SW 1271 (cell line): ENCODE data around the gene ABCA9.
"Not testable (repeated sequence)": the region's sequence is repeated elsewhere in the genome, so short reads cannot be mapped to it uniquely, and the experiment has no call there.

Experiments
- DNase-seq, 2 experiments: peaks; one replicate each; lab custom pipeline; 2025; lab: John Stamatoyannopoulos, UW

The ABCA9 gene

GRCh38 chr17:69042308-69042707 lies 18.4 kb downstream of the ABCA9 start:
- no peak for DNase-seq

- DNase-seq, result no peak
Observed at GRCh38 chr17:69031839-69032238, 28.9 kb downstream of the ABCA9 start.

GRCh38 chr17:69030169-69030568 lies 30.6 kb downstream of the ABCA9 start:
- no peak for DNase-seq

GRCh38 chr17:69018687-69019086 lies 42.0 kb downstream of the ABCA9 start:
- DNase-seq, result no peak

- DNase-seq, result no peak
Observed at GRCh38 chr17:69018022-69018615, 42.6 kb downstream of the ABCA9 start.

- no peak for DNase-seq
Observed at GRCh38 chr17:69015631-69016030, 45.1 kb downstream of the ABCA9 start.

- no peak for DNase-seq
Observed at GRCh38 chr17:69012895-69013805, 47.6 kb downstream of the ABCA9 start.

- DNase-seq, result no peak
Observed at GRCh38 chr17:69009930-69010329, 50.8 kb downstream of the ABCA9 start.

- not testable (repeated sequence) for DNase-seq
Observed at GRCh38 chr17:69004759-69005158, 56.0 kb downstream of the ABCA9 start.

GRCh38 chr17:68999743-69000142 lies 61.0 kb downstream of the ABCA9 start:
- DNase-seq, result not testable (repeated sequence)

- no peak for DNase-seq
Observed at GRCh38 chr17:68993112-68993511, 67.6 kb downstream of the ABCA9 start.

- no peak for DNase-seq
Observed at GRCh38 chr17:68987966-68988365, 72.8 kb downstream of the ABCA9 start.

- no peak for DNase-seq
Observed at GRCh38 chr17:68981288-68981687, 79.4 kb downstream of the ABCA9 start.

GRCh38 chr17:68973098-68973846 lies 87.5 kb downstream of the ABCA9 start:
- no peak for DNase-seq

- peak in 1 of 2 experiments; percentile 32 for DNase-seq
Observed at GRCh38 chr17:68972119-68972704, 88.5 kb downstream of the ABCA9 start.

GRCh38 chr17:68969101-68969500 lies 91.6 kb downstream of the ABCA9 start:
- no peak for DNase-seq

- DNase-seq, result no peak
Observed at GRCh38 chr17:68963958-68964357, 96.8 kb downstream of the ABCA9 start.

- DNase-seq, result no peak
Observed at GRCh38 chr17:68961214-68961882, 99.4 kb downstream of the ABCA9 start.

- not testable (repeated sequence) for DNase-seq
Observed at GRCh38 chr17:68959117-68959516, 101.6 kb downstream of the ABCA9 start.

- no peak for DNase-seq
Observed at GRCh38 chr17:68957944-68958343, 102.8 kb downstream of the ABCA9 start.

- no peak for DNase-seq
Observed at GRCh38 chr17:68955181-68955841, 105.4 kb downstream of the ABCA9 start, which contains the start of gene ABCA8. Gene ABCA8 (minus strand): TSS chr17:68955392. CDS start chr17:68942034, 13,358 bp downstream.
